Measurements from ENCODE around the gene HOXB6.

GRCh38 chr17:48592057-48592514, 12.7 kb downstream of the HOXB6 start:
- TF ChIP-seq, protein P1, sequence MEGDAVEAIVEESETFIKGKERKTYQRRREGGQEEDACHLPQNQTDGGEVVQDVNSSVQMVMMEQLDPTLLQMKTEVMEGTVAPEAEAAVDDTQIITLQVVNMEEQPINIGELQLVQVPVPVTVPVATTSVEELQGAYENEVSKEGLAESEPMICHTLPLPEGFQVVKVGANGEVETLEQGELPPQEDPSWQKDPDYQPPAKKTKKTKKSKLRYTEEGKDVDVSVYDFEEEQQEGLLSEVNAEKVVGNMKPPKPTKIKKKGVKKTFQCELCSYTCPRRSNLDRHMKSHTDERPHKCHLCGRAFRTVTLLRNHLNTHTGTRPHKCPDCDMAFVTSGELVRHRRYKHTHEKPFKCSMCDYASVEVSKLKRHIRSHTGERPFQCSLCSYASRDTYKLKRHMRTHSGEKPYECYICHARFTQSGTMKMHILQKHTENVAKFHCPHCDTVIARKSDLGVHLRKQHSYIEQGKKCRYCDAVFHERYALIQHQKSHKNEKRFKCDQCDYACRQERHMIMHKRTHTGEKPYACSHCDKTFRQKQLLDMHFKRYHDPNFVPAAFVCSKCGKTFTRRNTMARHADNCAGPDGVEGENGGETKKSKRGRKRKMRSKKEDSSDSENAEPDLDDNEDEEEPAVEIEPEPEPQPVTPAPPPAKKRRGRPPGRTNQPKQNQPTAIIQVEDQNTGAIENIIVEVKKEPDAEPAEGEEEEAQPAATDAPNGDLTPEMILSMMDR (conservative IDR thresholded peaks at IDR 0.05; ENCODE audit: low read depth, low read length), result no peak
- TF ChIP-seq EZH2 (IDR thresholded peaks at IDR 0.05; ENCODE audit: borderline replicate concordance, low read depth, low read length, poor library complexity, severe bottlenecking), result no peak
